NT2/D1 (cell line): ENCODE measurements around the gene TLK1.

Experiments
- SUZ12 ChIP-seq: IDR thresholded peaks from 2 replicates; pipeline ENCODE4 v1.6.1; 2011; ENCODE audit not compliant: insufficient read length, insufficient read depth; ENCODE audit errors: extremely low read depth
- YY1 ChIP-seq: IDR thresholded peaks from 2 replicates; pipeline ENCODE4 v1.6.1; 2011; ENCODE audit not compliant: insufficient read length, insufficient read depth

- TF ChIP-seq SUZ12: no peak
- TF ChIP-seq YY1: no peak
Observed at GRCh38 chr2:171109020-171109419, 51.7 kb downstream of the TLK1 start.
